ENCODE measurements around the gene SLC52A3. TPM values are rescaled to one million over a fixed set of nuclear protein-coding genes. Genes with fewer than 3 reads are reported as not detected.

The SLC52A3 gene
- total and polyA plus RNA-seq, 4 donors = 0.06 to 0.08 (median 0.06) TPM; not detected in 1

- TF ChIP-seq GABPA (IDR thresholded peaks at IDR 0.05 in 1 of 2, conservative IDR thresholded peaks at IDR 0.05 in 1 of 2) (no peak), RAD21 (IDR thresholded peaks at IDR 0.05) (no peak), HNF4A (conservative IDR thresholded peaks at IDR 0.05) (no peak), EGR1 (IDR thresholded peaks at IDR 0.05; ENCODE audit: low read depth in 2 of 2) (no peak)
Measured at GRCh38 chr20:717832-718231, 50.5 kb downstream of the SLC52A3 start (continued).

- no peak for DNase-seq (ENCODE audit: low spot score)
- no peak overlapping the region for H3K9ac ChIP-seq (ENCODE audit: low read depth in 1 of 2, low read length in 2 of 2)
- peaks cover 0 to 3% (median under 1%) of the 10 kb centered on the region in 4 donors for H3K27me3 ChIP-seq (ENCODE audit: control insufficient read depth in 4 of 4, insufficient read depth in 4 of 4, low read length in 3 of 4)
Measured at GRCh38 chr20:717271-717670, 51.0 kb downstream of the SLC52A3 start.

GRCh38 chr20:714453-714852 lies 53.8 kb downstream of the SLC52A3 start:
- no peak for DNase-seq (ENCODE audit: low spot score)
- H3K4me1 ChIP-seq (ENCODE audit: control insufficient read depth in 4 of 4, insufficient read depth in 4 of 4, low read length in 3 of 4) = peaks cover 0 to 1% (median under 1%) of the 10 kb centered on the region in 4 donors
- H3K36me3 ChIP-seq (ENCODE audit: control insufficient read depth in 4 of 4, insufficient read depth in 3 of 4, low read depth in 1 of 4, low read length in 3 of 4) = no peaks in the 10 kb centered on the region
- no peak overlapping the region for H3K9ac ChIP-seq (ENCODE audit: low read depth in 1 of 2, low read length in 2 of 2)
- H3K9me3 ChIP-seq (ENCODE audit: control insufficient read depth in 4 of 4, low read length in 3 of 4) = peaks cover 0 to 7% (median 3%) of the 10 kb centered on the region in 4 donors
- H3K27me3 ChIP-seq (ENCODE audit: control insufficient read depth in 4 of 4, insufficient read depth in 4 of 4, low read length in 3 of 4) = peaks cover 0 to 5% (median 2%) of the 10 kb centered on the region in 4 donors
- H3K4me3 ChIP-seq (ENCODE audit: low read depth in 1 of 3, low read length in 3 of 3) = no peak overlapping the region
- TF ChIP-seq NR2F2 (IDR thresholded peaks at IDR 0.05) = no peak
- TF ChIP-seq TAF1 (conservative IDR thresholded peaks at IDR 0.05) = no peak
- TF ChIP-seq HNF4A (conservative IDR thresholded peaks at IDR 0.05) = no peak
- no peak for TF ChIP-seq CTCF (IDR thresholded peaks at IDR 0.05; ENCODE audit: low read depth, low read length, missing input control)
- no peak for TF ChIP-seq MAX (IDR thresholded peaks at IDR 0.05)
- TF ChIP-seq FOXA1 (IDR thresholded peaks at IDR 0.05) = no peak
- no peak for TF ChIP-seq SP1 (IDR thresholded peaks at IDR 0.05)
- no peak for TF ChIP-seq HNF4G (IDR thresholded peaks at IDR 0.05)
- no peak for TF ChIP-seq YY1 (IDR thresholded peaks at IDR 0.05)
- no peak for TF ChIP-seq RAD21 (IDR thresholded peaks at IDR 0.05)
- TF ChIP-seq REST (IDR thresholded peaks at IDR 0.05) = no peak
- no peak for TF ChIP-seq GABPA (IDR thresholded peaks at IDR 0.05 in 1 of 2, conservative IDR thresholded peaks at IDR 0.05 in 1 of 2)
- no peak for TF ChIP-seq ZBTB33 (IDR thresholded peaks at IDR 0.05)
- no peak for TF ChIP-seq ATF3 (IDR thresholded peaks at IDR 0.05)
- TF ChIP-seq FOXA2 (IDR thresholded peaks at IDR 0.05) = no peak
- TF ChIP-seq JUND (IDR thresholded peaks at IDR 0.05) = no peak
- 80% methylated on average over 2 of the region's 2 CpGs for WGBS
- no peak overlapping the region for H3K27ac ChIP-seq (ENCODE audit: low read depth in 1 of 2, low read length in 2 of 2)

More at GRCh38 chr20:717271-717670, 51.0 kb downstream of the SLC52A3 start:
- no peak overlapping the region for H3K27ac ChIP-seq (ENCODE audit: low read depth in 1 of 2, low read length in 2 of 2)
- H3K36me3 ChIP-seq (ENCODE audit: control insufficient read depth in 4 of 4, insufficient read depth in 3 of 4, low read depth in 1 of 4, low read length in 3 of 4) = no peaks in the 10 kb centered on the region
- TF ChIP-seq NR2F2 (IDR thresholded peaks at IDR 0.05) (no peak), SP1 (IDR thresholded peaks at IDR 0.05) (no peak), MAX (IDR thresholded peaks at IDR 0.05) (no peak), EGR1 (IDR thresholded peaks at IDR 0.05; ENCODE audit: low read depth in 2 of 2) (no peak)
- H3K4me1 ChIP-seq (ENCODE audit: control insufficient read depth in 4 of 4, insufficient read depth in 4 of 4, low read length in 3 of 4) = no peaks in the 10 kb centered on the region
- WGBS = 86% methylated on average over 7 of the region's 7 CpGs
- peaks cover 0 to 7% (median 2%) of the 10 kb centered on the region in 4 donors for H3K9me3 ChIP-seq (ENCODE audit: control insufficient read depth in 4 of 4, low read length in 3 of 4)
- H3K4me3 ChIP-seq (ENCODE audit: low read depth in 1 of 3, low read length in 3 of 3) = no peak overlapping the region
